Common myeloid progenitor, CD34-positive (primary cell): ENCODE results near the gene ADCY5.

Experiments used
- CTCF ChIA-PET: fragments of 350-600 bp; sonication (Branson Sonifier 250); formaldehyde crosslinking; loops from one replicate; lab custom pipeline; 2021; ENCODE audit warnings: antibody characterized with exemption; lab: Charles Lee
- POLR2A ChIA-PET: fragments of 350-600 bp; sonication (Branson Sonifier 250); formaldehyde crosslinking; loops from one replicate; lab custom pipeline; 2021; ENCODE audit warnings: antibody characterized with exemption; lab: Charles Lee
- DNase-seq, 3 donors: peaks; one replicate each; pipeline versions ENCODE4 v3.0.0 to v3.0.0-alpha.2; 2013
- H3K27ac ChIP-seq, 2 experiments: 1 replicate in 1 of 2; 2 replicates in 1 of 2; pipeline ENCODE4 v1.7.0; 2013; ENCODE audit warnings: inconsistent platforms in 2 of 2, low read length in 2 of 2, mild to moderate bottlenecking in 2 of 2, low read depth in 1 of 2, moderate library complexity in 1 of 2; ENCODE audit not compliant: severe bottlenecking in 2 of 2, insufficient read depth in 1 of 2, poor library complexity in 1 of 2
- H3K27me3 ChIP-seq, 5 experiments: replicated peaks in 2 of 5; 1 replicate in 3 of 5; 2 replicates in 2 of 5; pipeline versions ENCODE4 v1.6.1 to v1.7.0; 2013; ENCODE audit warnings: low read length in 4 of 5, mild to moderate bottlenecking in 2 of 5, moderate library complexity in 2 of 5, inconsistent platforms in 1 of 5; ENCODE audit not compliant: insufficient read depth in 5 of 5, control insufficient read depth in 4 of 5
- H3K36me3 ChIP-seq, 4 experiments: 1 replicate in 2 of 4; 2 replicates in 2 of 4; pipeline versions ENCODE4 v1.6.1 to v1.7.0; 2013; ENCODE audit warnings: low read length in 3 of 4, control low read depth in 1 of 4, mild to moderate bottlenecking in 1 of 4; ENCODE audit not compliant: control insufficient read depth in 4 of 4, insufficient read depth in 4 of 4
- H3K4me1 ChIP-seq, 4 experiments: 1 replicate in 3 of 4; 2 replicates in 1 of 4; pipeline versions ENCODE4 v1.6.1 to v1.7.1; 2013; ENCODE audit warnings: low read length in 3 of 4, mild to moderate bottlenecking in 3 of 4, control low read depth in 1 of 4, inconsistent platforms in 1 of 4, moderate library complexity in 1 of 4; ENCODE audit not compliant: control insufficient read depth in 4 of 4, insufficient read depth in 4 of 4; ENCODE audit errors: control extremely low read depth in 1 of 4
- H3K4me3 ChIP-seq, 7 experiments: 1 replicate in 4 of 7; 2 replicates in 3 of 7; pipeline versions ENCODE4 v1.5.1 to v1.7.0; 2013; ENCODE audit warnings: mild to moderate bottlenecking in 7 of 7, low read length in 6 of 7, moderate library complexity in 6 of 7, inconsistent platforms in 2 of 7, low read depth in 2 of 7, control low read depth in 1 of 7; ENCODE audit not compliant: insufficient read depth in 4 of 7, control insufficient read depth in 1 of 7; ENCODE audit errors: extremely low read depth in 1 of 7
- H3K9me3 ChIP-seq, 5 experiments: 1 replicate in 4 of 5; 2 replicates in 1 of 5; pipeline versions ENCODE4 v1.6.1 to v1.7.1; 2013; ENCODE audit warnings: low read length in 4 of 5, mild to moderate bottlenecking in 2 of 5, inconsistent platforms in 1 of 5, low read depth in 1 of 5, moderate library complexity in 1 of 5; ENCODE audit not compliant: control insufficient read depth in 4 of 5, insufficient read depth in 2 of 5; ENCODE audit errors: control extremely low read depth in 1 of 5
- WGBS: methylation state at CpG from one replicate; pipeline ENCODE4 v1.1.5; 2013; ENCODE audit not compliant: insufficient coverage; 5-methylcytosine and 5-hydroxymethylcytosine counted together

ADCY5 gene

DNA sequence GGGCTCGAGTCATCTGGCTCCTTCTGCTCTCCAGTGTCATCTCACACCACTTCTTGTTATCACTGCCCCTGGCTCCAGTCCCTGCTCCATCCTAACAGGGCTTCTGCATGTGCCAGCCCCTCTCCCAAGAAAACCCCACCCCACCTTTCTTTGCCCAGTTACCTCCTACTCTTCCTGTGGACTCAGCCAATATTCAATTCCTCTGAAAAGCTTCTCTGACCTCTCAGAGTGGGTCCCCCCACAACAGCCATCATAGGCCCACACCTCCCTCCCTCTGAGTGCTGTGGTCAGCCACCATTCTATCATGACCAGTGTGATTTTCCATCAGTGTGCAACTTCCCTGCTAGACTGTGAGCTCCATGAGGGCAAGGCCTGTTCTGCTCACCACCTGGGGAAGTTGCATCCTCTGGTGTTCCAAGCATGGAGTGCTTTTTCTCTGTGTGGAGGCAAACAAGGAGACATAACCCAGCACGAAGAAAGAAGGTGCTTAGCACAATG is 71.6 kb downstream of the ADCY5 start:
- CTCF ChIA-PET: interaction anchor here (0.7 to 1.1 kb wide), 3 partner anchors 14 to 42 kb away, joined by 3 to 4 read pairs (median 3); no protein-coding TSS in a partner anchor
- H3K36me3 ChIP-seq: no peaks in the 10 kb centered on the region
- 96% methylated on average over 2 of the region's 2 CpGs for WGBS
- no peak overlapping the region for H3K27ac ChIP-seq
- no peaks in the 10 kb centered on the region for H3K9me3 ChIP-seq
- H3K27me3 ChIP-seq: peaks cover 0 to 8% (median 0%) of the 10 kb centered on the region in 5 experiments
- no peak overlapping the region for H3K4me3 ChIP-seq
- no peak for DNase-seq
- peaks cover 0 to 2% (median 0%) of the 10 kb centered on the region in 4 experiments for H3K4me1 ChIP-seq
- POLR2A ChIA-PET: no interaction called here

- WGBS: 75% methylated on average over 6 of the region's 11 CpGs
- POLR2A ChIA-PET: no interaction called here
- Histone ChIP-seq H3K4me1 (peaks cover 0 to 2% (median 0%) of the 10 kb centered on the region in 4 experiments), H3K27me3 (peaks cover 0 to 12% (median 0%) of the 10 kb centered on the region in 5 experiments), H3K36me3 (no peaks in the 10 kb centered on the region), H3K4me3 (no peak overlapping the region), H3K9me3 (no peaks in the 10 kb centered on the region), H3K27ac (no peak overlapping the region)
- CTCF ChIA-PET: interaction anchor here (0.7 to 1.1 kb wide), 3 partner anchors 13 to 41 kb away, joined by 3 to 4 read pairs (median 3); no protein-coding TSS in a partner anchor
- no peak for DNase-seq
These were observed 72.2 kb downstream of the ADCY5 start for GRCh38 chr3:123376451-123377242.

DNA sequence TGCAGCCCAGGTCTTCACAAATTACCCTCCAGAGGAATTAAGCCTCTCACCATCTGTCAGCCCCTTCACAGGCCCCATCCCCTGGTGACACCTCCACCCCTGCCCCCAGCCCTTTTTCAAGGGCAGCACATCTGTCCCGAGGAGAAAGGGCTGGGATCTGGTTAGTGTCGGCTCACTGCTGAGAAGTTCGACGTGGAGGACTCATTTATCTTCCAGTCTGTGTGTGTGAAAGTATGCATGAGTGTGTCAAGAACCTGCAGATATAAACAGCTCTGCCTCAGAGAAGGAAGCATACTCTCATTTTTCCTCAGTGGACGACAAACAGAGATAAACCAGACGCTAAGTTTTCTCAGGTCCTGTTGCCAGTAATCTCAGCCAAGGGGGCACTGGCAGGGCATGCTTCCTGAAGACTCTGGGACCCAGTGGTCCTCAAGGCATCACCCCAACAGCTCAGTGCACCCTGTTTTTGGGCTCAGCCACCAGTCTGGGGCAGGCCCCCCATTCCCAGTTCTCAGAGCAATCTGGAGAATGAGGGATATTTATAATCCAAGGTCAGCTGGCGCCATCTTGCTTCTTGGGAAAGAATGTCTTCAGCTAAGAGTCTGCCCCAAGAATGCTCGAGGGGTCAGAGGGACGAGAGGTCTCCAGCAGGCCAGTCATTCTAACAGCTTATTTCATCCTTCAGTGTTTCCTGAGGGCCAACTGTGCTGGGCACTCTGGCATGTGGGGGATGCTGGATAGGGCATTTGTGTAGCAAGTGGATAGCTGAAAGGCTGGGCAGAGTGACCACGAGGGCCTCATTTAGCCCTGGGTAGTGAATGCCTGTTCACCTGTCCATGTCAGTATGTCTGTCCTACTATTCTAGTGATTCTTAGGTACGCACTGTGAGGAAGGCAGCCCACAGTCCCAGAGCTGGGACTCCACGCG is 73.6 kb downstream of the ADCY5 start:
- no peak overlapping the region for H3K4me3 ChIP-seq
- H3K27me3 ChIP-seq: peaks cover 0 to 12% (median 0%) of the 10 kb centered on the region in 5 experiments
- WGBS: 99% methylated on average over 8 of the region's 13 CpGs
- no peaks in the 10 kb centered on the region for H3K36me3 ChIP-seq
- POLR2A ChIA-PET: no interaction called here
- CTCF ChIA-PET: no interaction called here
- no peak overlapping the region for H3K27ac ChIP-seq
- peaks cover 0 to 2% (median 0%) of the 10 kb centered on the region in 4 experiments for H3K4me1 ChIP-seq
- DNase-seq: no peak
- no peaks in the 10 kb centered on the region for H3K9me3 ChIP-seq

DNA sequence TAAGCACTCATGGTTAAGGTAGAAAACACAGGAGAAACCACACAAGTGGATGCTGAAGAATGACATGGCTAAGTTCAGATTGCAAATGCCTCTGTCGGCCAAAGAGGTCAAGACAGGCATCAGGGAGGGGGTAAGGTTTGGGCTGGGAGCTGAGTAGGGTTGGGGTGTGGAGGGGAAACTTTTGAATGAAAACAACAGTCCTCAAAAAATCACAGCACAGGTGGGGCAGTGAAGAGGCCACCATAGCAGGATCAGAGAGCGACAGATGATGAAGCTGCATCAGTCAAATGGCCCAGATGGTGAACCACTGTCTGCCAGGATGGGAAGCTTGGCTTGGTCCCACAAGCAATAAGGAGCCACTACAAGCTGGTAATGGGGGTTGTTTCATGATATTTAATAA is 74.9 kb downstream of the ADCY5 start:
- CTCF ChIA-PET: interaction anchor here (1.1 kb wide), 1 partner anchor 55 kb away, joined by 3 read pairs; no protein-coding TSS in a partner anchor

GRCh38 chr3:123373474-123373987 is 75.4 kb downstream of the ADCY5 start:
- H3K27ac ChIP-seq: no peak overlapping the region
- peaks cover 0 to 2% (median 0%) of the 10 kb centered on the region in 4 experiments for H3K4me1 ChIP-seq
- no peak overlapping the region for H3K4me3 ChIP-seq
- peaks cover 0 to 6% (median 6%) of the 10 kb centered on the region in 5 experiments for H3K9me3 ChIP-seq
- ChIA-PET POLR2A (no interaction called here), CTCF (interaction anchor here (1.1 kb wide), 1 partner anchor 55 kb away, joined by 3 read pairs; no protein-coding TSS in a partner anchor)
- H3K36me3 ChIP-seq: no peaks in the 10 kb centered on the region
- WGBS: 85% methylated on average over 9 of the region's 13 CpGs
- peaks cover 0 to 12% (median 0%) of the 10 kb centered on the region in 5 experiments for H3K27me3 ChIP-seq
- DNase-seq: no peak

More for the DNA sequence above, 74.9 kb downstream of the ADCY5 start:
- Histone ChIP-seq H3K4me1 (peaks cover 0 to 2% (median 0%) of the 10 kb centered on the region in 4 experiments), H3K9me3 (peaks cover 0 to 6% (median 3%) of the 10 kb centered on the region in 5 experiments), H3K36me3 (no peaks in the 10 kb centered on the region), H3K27ac (no peak overlapping the region), H3K4me3 (no peak overlapping the region), H3K27me3 (peaks cover 0 to 12% (median 0%) of the 10 kb centered on the region in 5 experiments)
- WGBS: 88% methylated on average over 2 of the region's 2 CpGs
- POLR2A ChIA-PET: no interaction called here
- no peak for DNase-seq

- peaks cover 0 to 9% (median 0%) of the 10 kb centered on the region in 5 experiments for H3K27me3 ChIP-seq
These were observed 76.0 kb downstream of the ADCY5 start for GRCh38 chr3:123372686-123373473.

More at GRCh38 chr3:123372686-123373473, 76.0 kb downstream of the ADCY5 start:
- POLR2A ChIA-PET: no interaction called here
- no peaks in the 10 kb centered on the region for H3K36me3 ChIP-seq
- peaks cover 0 to 2% (median 0%) of the 10 kb centered on the region in 4 experiments for H3K4me1 ChIP-seq
- H3K27ac ChIP-seq: no peak overlapping the region
- no peak for DNase-seq
- 50% methylated on average over 6 of the region's 7 CpGs for WGBS
- no peak overlapping the region for H3K4me3 ChIP-seq
- peaks cover 0 to 7% (median 6%) of the 10 kb centered on the region in 5 experiments for H3K9me3 ChIP-seq
- CTCF ChIA-PET: interaction anchor here (1.1 kb wide), 1 partner anchor 56 kb away, joined by 3 read pairs; no protein-coding TSS in a partner anchor
